WI38 (cell line): ENCODE results near the gene KDM2B.

Source experiments
- H3K4me3 ChIP-seq: 2 replicates; pipeline ENCODE4 v1.5.1; 2011; ENCODE audit warnings: low read depth, mild to moderate bottlenecking, control low read depth, low read length
- TF ChIP-seq, protein P1 (sequence below): IDR thresholded peaks from 2 replicates; pipeline ENCODE4 v1.5.1; 2012; ENCODE audit warnings: low read depth, mild to moderate bottlenecking, control low read depth, low read length

Gene KDM2B

DNA sequence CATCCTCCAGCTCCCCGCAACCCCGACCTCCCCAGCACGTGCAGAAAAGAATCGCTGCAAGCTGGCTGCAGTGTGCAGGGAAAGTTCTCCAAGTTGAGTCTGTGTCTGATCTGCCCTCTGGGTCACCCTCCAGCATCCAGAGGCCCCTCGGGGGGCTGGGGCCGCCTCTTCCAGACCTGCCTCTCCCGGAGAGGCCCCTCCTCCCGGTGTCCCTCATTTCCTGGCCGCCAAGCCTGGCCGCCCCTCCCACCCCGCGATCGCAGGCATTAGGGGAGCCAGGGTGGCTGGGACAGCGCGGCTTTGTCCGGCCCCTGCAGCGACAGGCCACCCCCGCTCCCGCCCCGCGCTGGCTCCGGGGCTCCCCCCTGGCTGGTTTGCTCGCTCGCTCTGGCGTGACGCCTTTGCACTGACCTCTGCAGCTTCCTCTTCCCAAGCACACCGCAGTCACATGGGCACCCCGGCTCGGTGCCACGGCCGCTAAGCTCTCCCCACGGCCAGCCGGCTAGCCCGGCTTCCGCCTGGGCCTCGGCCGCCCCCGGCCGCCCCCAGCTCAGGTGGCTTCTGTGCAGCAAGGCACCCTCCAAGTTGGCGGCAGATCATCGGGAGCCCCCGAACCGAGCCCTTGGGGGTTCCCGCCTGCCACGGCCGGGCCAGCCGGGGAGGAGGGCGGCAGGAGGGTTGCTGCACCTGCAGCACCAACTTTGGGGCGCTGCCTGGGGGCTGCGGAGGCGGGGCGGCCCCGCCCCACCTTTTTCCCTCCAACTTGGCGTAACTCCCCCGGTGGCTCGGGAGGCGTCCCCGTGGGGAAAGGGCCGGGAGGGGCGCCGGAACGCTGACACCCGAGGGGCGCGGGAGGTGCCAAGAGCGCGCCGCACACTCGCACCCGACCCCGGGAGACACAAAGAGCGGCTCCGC is 43.7 kb downstream of the KDM2B start:
- H3K4me3 ChIP-seq: peak overlapping the region; percentile 56
- TF ChIP-seq, protein P1, sequence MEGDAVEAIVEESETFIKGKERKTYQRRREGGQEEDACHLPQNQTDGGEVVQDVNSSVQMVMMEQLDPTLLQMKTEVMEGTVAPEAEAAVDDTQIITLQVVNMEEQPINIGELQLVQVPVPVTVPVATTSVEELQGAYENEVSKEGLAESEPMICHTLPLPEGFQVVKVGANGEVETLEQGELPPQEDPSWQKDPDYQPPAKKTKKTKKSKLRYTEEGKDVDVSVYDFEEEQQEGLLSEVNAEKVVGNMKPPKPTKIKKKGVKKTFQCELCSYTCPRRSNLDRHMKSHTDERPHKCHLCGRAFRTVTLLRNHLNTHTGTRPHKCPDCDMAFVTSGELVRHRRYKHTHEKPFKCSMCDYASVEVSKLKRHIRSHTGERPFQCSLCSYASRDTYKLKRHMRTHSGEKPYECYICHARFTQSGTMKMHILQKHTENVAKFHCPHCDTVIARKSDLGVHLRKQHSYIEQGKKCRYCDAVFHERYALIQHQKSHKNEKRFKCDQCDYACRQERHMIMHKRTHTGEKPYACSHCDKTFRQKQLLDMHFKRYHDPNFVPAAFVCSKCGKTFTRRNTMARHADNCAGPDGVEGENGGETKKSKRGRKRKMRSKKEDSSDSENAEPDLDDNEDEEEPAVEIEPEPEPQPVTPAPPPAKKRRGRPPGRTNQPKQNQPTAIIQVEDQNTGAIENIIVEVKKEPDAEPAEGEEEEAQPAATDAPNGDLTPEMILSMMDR: no peak

DNA sequence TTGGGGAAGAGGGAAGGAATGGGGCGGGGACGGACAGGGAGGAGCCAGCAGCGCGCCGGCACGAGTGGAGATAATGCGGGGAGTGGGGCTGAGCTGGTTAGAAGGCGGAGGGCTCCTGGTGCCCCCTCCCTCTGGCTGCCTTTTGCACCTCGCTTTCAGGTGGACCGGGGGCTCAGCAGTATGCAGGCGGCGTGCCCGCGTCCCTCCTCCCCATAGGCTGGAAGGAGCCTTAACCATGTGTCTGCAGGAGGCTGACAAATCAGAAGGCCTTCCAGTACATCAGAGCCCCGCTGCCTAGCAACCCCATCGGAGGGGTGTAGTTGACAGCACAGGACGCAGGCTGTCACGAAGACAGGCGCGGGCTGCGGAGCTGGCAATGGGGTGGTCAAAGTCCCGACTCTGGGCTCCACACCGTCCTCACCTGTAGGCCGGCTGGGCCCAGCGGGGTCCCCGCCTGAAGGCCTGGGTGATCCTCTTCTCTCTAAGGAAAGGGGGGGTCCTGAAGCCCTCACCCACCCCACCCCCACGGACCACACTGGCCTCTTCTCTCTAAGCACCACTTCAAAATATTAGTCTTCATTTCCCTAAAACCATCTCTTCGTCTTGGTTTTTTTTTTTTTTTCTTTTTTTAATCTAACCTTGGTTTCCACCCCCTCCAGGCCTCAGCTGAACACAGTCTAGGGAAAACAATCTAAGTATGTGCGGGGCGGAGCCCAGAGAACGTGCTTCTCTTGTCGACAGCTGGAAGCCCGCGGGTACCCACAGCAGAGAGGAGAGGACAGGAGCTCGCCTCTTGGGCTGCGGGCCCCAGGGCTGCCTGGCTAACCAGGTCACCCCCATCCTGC is 44.5 kb downstream of the KDM2B start:
- TF ChIP-seq, protein P1: no peak
- peak overlapping the region; percentile 56 for H3K4me3 ChIP-seq

DNA sequence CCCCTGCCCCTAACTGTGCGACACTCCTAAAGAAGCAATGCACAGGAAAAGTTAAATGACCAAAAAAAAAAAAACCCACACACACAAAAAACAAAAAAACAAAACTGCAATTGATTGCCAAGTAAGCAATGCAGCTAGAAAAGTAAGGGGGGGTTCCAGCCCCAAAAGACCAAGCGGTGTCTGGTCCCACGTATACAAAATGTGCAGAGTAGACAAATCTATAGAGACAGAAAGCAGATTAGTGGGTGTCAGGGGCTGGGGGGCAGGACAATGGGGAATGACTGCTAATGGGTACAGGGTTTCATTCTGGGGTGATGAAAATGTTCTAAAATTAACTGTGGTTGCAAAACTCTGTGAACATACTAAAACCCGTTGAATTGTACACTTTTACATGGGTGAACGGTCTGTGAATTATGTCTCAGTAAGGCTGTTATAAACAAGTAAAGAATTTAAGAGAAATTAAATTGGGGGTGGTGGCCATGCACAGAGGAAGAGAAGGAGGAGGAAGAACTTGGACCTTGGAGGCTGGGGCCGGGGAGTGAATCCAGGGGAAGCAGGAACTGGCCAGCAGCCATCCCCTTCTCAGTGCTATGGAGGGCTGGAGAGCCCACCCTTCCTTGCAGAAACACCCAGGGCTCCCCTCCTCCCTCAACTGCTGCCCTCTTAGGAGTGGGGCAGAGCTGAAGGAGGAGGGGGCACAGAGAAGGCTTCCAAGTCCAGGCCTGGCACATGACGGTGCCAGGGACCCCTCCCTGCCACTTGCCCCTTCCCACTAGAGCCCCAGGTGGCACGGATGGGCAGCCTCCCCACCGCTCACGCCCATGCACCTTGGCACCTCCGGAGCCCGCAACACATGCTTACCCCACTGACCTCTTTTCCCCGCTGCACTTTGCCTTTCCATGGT is 45.4 kb downstream of the KDM2B start:
- peak overlapping the region; percentile 56 for H3K4me3 ChIP-seq
- TF ChIP-seq, protein P1: no peak

DNA sequence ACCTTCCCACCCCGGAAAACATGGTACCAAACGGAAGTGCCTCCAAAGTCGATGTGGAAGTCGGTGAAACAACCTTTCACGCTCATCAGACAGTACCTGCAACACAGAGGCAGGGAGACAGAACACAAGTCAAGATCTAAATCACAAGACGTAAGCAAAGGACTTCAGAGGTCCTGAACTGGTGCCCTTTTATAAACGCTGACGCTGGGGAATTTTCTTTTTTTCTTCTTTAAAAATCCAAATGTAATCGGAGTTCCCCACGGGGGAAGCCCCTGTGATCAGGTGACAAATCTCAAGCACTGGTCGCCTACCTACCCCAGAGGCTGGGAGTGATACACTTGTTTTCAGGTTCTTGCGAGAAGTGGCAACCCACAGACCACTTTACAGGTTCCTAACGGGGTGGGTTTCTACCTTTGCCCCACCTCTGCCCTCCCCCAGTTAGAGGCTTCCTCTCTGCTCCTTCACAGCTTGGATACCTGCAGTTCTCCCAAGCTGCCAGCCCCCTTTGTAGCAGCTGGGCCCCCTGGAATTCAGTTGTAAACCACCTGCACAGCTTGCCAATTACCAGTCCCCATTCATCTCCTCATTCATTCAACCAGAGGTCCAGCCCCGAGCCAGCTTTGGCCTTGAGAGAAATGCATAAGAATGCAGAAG is 46.2 kb downstream of the KDM2B start:
- no peak overlapping the region for H3K4me3 ChIP-seq

DNA sequence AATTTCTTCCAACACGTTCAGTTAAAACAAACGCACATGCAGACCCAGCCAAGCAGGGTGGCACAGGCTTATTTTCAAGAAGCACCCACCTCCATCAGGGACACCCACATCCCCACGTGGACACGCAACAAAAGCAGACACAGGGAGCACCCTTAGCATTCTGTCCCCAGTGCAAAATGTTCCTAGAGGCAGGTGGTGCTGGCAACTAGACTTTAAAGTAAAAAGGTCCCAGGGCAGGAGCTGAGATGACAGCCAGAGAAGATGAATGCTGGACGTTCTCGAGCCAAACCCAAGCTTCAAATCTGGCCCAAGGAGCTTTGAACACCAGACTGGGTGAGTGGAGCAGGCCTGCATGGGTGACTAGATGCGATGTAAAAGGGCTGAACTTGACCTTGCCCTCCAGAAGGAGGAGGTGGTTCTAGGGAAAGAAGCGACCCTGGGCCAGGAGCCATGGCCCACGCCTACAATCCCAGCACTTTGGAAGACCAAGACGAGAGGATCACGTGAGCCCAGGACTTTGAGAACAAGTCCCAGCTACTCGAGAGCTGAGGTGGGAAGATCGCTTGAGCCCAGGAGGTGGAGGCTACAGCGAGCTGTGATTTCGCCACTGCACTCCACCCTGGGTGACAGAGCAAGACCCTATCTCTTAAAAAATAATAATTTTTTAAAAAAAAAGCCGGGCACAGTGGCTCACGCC is 47.3 kb downstream of the KDM2B start:
- no peak overlapping the region for H3K4me3 ChIP-seq

More for the DNA sequence above, 46.2 kb downstream of the KDM2B start:
- TF ChIP-seq, protein P1: no peak

More for the DNA sequence above, 47.3 kb downstream of the KDM2B start:
- TF ChIP-seq, protein P1: no peak
